ENCODE measurements around the gene CEP63. TPM values are rescaled to one million over a fixed set of nuclear protein-coding genes. Genes with fewer than 3 reads are reported as not detected.

The CEP63 gene
- total RNA-seq, 3 donors from 2014 or later: 31.8 to 38.9 (median 33.1) TPM

DNA sequence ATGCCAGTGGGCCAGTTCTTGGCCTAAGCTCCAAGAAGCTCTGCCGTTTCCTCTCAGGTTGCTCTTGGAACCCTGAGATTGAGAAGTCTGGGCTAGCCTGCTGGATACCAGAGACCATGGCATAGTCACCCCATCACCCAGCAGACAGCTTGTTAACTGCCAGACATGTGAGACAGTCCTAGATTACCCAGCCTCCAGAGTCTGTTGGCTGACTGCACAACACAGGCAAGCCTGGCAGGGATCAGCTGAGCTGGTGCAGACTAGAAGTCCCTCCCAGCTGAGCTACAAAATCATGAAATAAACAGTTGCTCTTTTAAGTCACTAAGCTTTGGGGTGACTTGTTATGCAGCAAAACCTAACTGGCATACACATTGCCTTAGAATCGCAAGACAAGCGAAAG, 5.3 kb upstream of the CEP63 start:
- no peaks in the 10 kb centered on the region for H3K36me3 ChIP-seq
- no peak overlapping the region for H3K4me3 ChIP-seq
- H3K27me3 ChIP-seq: no peaks in the 10 kb centered on the region
- H3K4me1 ChIP-seq: no peaks in the 10 kb centered on the region
- no peak overlapping the region for H3K27ac ChIP-seq
- TF ChIP-seq POLR2A (IDR thresholded peaks at IDR 0.05) (no peak), POLR2AphosphoS5 (IDR thresholded peaks at IDR 0.05) (no peak)
- TF ChIP-seq, protein P1, sequence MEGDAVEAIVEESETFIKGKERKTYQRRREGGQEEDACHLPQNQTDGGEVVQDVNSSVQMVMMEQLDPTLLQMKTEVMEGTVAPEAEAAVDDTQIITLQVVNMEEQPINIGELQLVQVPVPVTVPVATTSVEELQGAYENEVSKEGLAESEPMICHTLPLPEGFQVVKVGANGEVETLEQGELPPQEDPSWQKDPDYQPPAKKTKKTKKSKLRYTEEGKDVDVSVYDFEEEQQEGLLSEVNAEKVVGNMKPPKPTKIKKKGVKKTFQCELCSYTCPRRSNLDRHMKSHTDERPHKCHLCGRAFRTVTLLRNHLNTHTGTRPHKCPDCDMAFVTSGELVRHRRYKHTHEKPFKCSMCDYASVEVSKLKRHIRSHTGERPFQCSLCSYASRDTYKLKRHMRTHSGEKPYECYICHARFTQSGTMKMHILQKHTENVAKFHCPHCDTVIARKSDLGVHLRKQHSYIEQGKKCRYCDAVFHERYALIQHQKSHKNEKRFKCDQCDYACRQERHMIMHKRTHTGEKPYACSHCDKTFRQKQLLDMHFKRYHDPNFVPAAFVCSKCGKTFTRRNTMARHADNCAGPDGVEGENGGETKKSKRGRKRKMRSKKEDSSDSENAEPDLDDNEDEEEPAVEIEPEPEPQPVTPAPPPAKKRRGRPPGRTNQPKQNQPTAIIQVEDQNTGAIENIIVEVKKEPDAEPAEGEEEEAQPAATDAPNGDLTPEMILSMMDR (IDR thresholded peaks at IDR 0.05): no peak
- intact Hi-C loops (cut with DNase I; ENCODE audit: low total_unique reads): loop anchor here (5.0 to 10.0 kb wide), 2 partner anchors 106 to 173 kb away; partner anchors contain the start of gene AMOTL2
- no peak for DNase-seq (ENCODE audit: low spot score in 2 of 2)
- H3K9me3 ChIP-seq: no peaks in the 10 kb centered on the region

DNA sequence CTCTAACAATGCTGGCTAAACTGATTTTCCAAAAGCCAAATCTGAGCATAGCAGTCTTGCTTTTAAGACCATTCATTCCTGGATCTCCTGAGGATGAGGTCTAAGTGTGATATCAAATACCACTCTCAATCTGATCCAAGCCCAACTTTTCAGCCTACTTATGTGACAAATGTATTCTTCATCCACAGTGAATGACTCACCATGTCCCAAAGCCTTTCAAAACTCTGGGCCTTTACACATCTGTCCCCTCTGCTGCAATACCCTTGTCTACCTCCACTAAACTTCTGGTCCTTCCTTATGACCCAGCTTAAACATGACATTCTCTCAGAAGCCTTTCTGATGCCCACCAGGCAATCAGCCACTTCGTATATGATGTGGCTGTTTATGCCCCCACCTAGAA, 4.7 kb upstream of the CEP63 start:
- intact Hi-C loops (cut with DNase I; ENCODE audit: low total_unique reads): loop anchor here (5.0 to 10.0 kb wide), 2 partner anchors 106 to 174 kb away; partner anchors contain the start of gene AMOTL2
- Histone ChIP-seq H3K27ac (no peak overlapping the region), H3K4me3 (no peak overlapping the region), H3K36me3 (no peaks in the 10 kb centered on the region), H3K9me3 (no peaks in the 10 kb centered on the region), H3K4me1 (no peaks in the 10 kb centered on the region), H3K27me3 (no peaks in the 10 kb centered on the region)
- DNase-seq (ENCODE audit: low spot score in 2 of 2): no peak
- no peak for TF ChIP-seq POLR2AphosphoS5 (IDR thresholded peaks at IDR 0.05)

DNA sequence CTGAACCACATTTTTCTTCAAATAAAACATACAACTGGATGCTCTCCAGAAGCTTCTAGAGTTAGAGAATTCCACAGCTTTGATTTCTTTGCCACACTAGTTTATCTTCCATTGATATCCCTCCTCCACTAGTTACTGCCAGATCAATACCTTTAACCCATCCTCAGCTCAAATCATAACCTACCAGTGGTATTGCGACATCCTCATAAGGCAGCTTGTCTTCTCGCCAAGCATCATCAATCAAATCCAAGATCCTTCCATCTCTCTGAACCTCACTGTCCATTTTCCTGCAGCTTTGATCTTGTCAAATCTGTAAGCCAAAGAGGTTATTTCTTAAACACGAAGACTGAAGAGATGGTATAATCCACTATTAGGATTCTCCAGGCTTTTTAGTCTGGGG, 3.2 kb upstream of the CEP63 start:
- H3K36me3 ChIP-seq: no peaks in the 10 kb centered on the region
- DNase-seq (ENCODE audit: low spot score in 2 of 2): no peak
- intact Hi-C loops (cut with DNase I; ENCODE audit: low total_unique reads): loop anchor here (5.0 to 10.0 kb wide), 2 partner anchors 108 to 175 kb away; partner anchors contain the start of gene AMOTL2
- no peak overlapping the region for H3K4me3 ChIP-seq
- H3K27me3 ChIP-seq: no peaks in the 10 kb centered on the region
- H3K9me3 ChIP-seq: no peaks in the 10 kb centered on the region
- TF ChIP-seq, protein P1 (IDR thresholded peaks at IDR 0.05): no peak
- TF ChIP-seq POLR2AphosphoS5 (IDR thresholded peaks at IDR 0.05): no peak
- no peak for TF ChIP-seq POLR2A (IDR thresholded peaks at IDR 0.05)
- peaks cover 0 to 3% of the 10 kb centered on the region in 2 donors for H3K4me1 ChIP-seq
- H3K27ac ChIP-seq: peak overlapping the region; percentile 22 to 31

DNA sequence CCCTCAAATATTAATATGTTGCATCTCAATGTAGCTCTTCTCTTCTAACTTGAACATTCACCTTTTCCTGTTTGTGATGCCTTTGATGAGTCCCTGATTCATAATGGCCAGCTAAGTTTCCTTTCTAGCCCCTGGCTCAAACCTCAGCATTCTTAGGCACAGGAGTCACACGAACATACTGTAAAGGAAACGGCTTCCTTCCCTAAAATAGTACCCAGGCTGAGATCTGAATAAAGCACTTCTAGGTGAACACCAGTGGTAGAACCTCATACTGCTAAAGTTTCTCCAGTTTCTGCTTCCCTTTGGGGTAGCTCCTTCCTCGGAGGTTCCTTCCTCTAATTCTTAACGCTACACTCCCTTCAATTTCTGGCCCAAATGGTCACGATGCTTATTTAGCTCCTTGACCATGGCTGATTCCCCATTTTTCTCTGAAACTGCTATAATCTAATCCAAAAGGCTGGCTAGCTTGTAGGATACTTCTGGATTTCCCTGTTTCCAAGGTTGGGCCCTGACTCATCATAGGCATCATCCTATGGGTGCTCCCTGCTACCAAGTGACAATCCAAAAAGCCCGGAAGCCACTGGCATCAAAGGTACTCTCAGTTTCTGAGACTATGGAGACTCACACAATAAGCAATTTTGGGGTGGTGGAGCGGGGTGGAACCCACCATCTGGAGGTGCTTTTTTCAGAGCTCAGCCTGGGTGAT, 2.5 kb upstream of the CEP63 start:
- Histone ChIP-seq H3K4me3 (no peak overlapping the region), H3K27ac (peak overlapping the region; percentile 22 to 31)

DNA sequence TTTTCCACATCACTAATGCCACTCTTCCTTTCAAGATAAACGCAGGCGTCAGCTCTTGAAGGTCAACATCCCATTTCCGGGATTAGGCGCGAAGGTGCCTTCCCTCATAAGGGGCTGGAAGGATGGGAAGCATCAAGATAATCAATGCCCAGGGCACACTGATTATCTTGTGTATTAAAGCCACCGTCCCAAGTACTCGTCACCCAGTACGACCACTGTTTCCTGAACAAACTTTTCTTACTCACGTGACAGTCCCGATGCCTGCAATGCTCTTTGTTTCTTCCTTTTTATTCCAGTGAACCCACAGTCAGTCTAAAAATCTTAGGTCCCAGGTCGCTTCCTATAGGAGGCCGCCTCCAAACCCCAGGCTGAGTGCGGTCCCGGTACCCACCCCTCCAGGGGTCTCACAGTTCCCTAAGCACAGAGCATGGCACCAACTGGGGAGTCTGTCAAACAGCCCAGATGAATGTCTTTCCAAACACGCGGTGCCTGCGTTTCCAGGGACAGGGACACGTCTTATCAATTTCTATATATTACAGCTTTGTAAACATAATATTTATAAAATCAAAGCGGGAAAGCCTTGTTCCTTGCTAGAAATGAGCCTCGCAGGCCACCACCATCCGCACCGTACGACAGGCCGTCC, 661 bp upstream of the CEP63 start:
- Histone ChIP-seq H3K27ac (peak overlapping the region; percentile 96 to 99), H3K27me3 (no peaks in the 10 kb centered on the region), H3K36me3 (no peaks in the 10 kb centered on the region), H3K4me3 (peak overlapping the region; percentile 64 to 94 (median 84)), H3K4me1 (peaks cover 0 to 3% of the 10 kb centered on the region in 2 donors), H3K9me3 (no peaks in the 10 kb centered on the region)
- DNase-seq (ENCODE audit: low spot score in 2 of 2): peak in 1 of 2 donors; percentile 92
- TF ChIP-seq POLR2AphosphoS5 (IDR thresholded peaks at IDR 0.05) (peak in 2 of 3 donors; percentile 12 to 14), POLR2A (IDR thresholded peaks at IDR 0.05) (no peak)
- TF ChIP-seq, protein P1 (IDR thresholded peaks at IDR 0.05): no peak
- intact Hi-C loops (cut with DNase I; ENCODE audit: low total_unique reads): loop anchor here (10.0 kb wide), 1 partner anchor 110 kb away; the partner anchor contains the start of gene AMOTL2

More for the DNA sequence above, 2.5 kb upstream of the CEP63 start:
- H3K36me3 ChIP-seq: no peaks in the 10 kb centered on the region
- peaks cover 0 to 3% of the 10 kb centered on the region in 2 donors for H3K4me1 ChIP-seq
- H3K9me3 ChIP-seq: no peaks in the 10 kb centered on the region
- intact Hi-C loops (cut with DNase I; ENCODE audit: low total_unique reads): loop anchor here (5.0 to 10.0 kb wide), 2 partner anchors 109 to 176 kb away; partner anchors contain the start of gene AMOTL2
- H3K27me3 ChIP-seq: no peaks in the 10 kb centered on the region
- TF ChIP-seq, protein P1 (IDR thresholded peaks at IDR 0.05): no peak
- no peak for TF ChIP-seq POLR2AphosphoS5 (IDR thresholded peaks at IDR 0.05)
- no peak for DNase-seq (ENCODE audit: low spot score in 2 of 2)

Data from breast epithelium (tissue), 4 donors.